Upper lobe of right lung (tissue), 1 donor: Measurements from ENCODE around the gene POLR1A. TPM values are rescaled to one million over a fixed set of nuclear protein-coding genes. Genes with fewer than 3 reads are reported as not detected.

Experiments
- ATAC-seq: fragments of 200-7000 bp; cut with Tn5 transposase; one replicate; pipeline ENCODE4 v1.9.1; 2020; ENCODE audit warnings: mild to moderate bottlenecking, moderate library complexity
- DNase-seq: peaks from one replicate; pipeline ENCODE4 v3.0.0-alpha.2; 2020
- H3K27ac ChIP-seq: fragments of 200-600 bp; one replicate; pipeline ENCODE4 v1.8.0; 2022
- H3K27me3 ChIP-seq: fragments of 200-600 bp; one replicate; pipeline ENCODE4 v1.8.0; 2022; ENCODE audit warnings: mild to moderate bottlenecking
- H3K36me3 ChIP-seq: fragments of 200-600 bp; one replicate; pipeline ENCODE4 v1.8.0; 2022
- H3K4me1 ChIP-seq: fragments of 200-600 bp; one replicate; pipeline ENCODE4 v1.8.0; 2022
- H3K4me3 ChIP-seq: fragments of 200-600 bp; one replicate; pipeline ENCODE4 v1.8.0; 2022; ENCODE audit warnings: mild to moderate bottlenecking
- H3K9me3 ChIP-seq: fragments of 200-600 bp; one replicate; pipeline ENCODE4 v1.8.0; 2022
- intact Hi-C: fragments of 100-400 bp; cut with DNase I; formaldehyde crosslinking; loops from one replicate; pipeline ENCODE4 v1.11.0; 2022
- total RNA-seq: library from RNA; stranded (reverse); fragmentation: NEBNext Ultra II Directional; extraction: Animal tissue kit (Norgen Biotek cat#: 25700); gene quantifications from one replicate; pipeline ENCODE4 v1.2.1, GENCODE V29; 2021
- TF ChIP-seq, protein P1 (sequence below): fragments of 200-600 bp; IDR thresholded peaks from one replicate; pipeline ENCODE4 v1.8.0; 2022; ENCODE audit warnings: antibody characterized with exemption
- donor health status: DM: no; HTN: yes; CAD: no; lungs with severe emphysema.

POLR1A gene
- total RNA-seq, 1 donor from 2014 or later, result 26.6 TPM

DNA sequence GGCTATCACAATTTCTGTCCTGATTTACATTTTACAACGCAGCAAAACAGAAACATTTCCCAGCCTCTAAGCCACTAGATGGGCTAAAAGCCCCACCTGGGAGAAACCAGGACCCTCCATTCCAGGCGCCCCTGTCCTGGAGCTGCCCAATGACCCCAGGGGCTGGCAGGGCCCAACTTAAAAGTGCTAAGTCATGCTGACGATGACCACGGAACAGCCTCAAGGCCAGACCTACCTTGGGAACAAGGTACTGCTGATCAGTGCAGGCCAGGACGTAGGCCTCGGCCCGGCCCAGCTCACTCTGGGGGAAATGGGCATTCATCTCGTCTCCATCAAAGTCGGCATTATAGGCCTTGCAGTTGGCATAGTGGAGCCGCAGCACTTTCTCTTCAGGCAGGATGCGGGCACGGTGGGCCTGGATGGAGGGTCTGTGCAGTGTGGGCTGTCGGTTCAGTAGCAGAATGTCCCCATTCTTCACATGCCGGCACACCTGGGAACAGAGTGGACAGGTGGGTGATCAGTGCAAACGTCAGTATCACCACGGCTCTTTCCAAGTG lies 35.8 kb downstream of the POLR1A start:
- TF ChIP-seq, protein P1, sequence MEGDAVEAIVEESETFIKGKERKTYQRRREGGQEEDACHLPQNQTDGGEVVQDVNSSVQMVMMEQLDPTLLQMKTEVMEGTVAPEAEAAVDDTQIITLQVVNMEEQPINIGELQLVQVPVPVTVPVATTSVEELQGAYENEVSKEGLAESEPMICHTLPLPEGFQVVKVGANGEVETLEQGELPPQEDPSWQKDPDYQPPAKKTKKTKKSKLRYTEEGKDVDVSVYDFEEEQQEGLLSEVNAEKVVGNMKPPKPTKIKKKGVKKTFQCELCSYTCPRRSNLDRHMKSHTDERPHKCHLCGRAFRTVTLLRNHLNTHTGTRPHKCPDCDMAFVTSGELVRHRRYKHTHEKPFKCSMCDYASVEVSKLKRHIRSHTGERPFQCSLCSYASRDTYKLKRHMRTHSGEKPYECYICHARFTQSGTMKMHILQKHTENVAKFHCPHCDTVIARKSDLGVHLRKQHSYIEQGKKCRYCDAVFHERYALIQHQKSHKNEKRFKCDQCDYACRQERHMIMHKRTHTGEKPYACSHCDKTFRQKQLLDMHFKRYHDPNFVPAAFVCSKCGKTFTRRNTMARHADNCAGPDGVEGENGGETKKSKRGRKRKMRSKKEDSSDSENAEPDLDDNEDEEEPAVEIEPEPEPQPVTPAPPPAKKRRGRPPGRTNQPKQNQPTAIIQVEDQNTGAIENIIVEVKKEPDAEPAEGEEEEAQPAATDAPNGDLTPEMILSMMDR, result no peak
- no peak for ATAC-seq
- no peak overlapping the region for H3K4me3 ChIP-seq
- no peaks in the 10 kb centered on the region for H3K27me3 ChIP-seq
- intact Hi-C loops, result no loop called here
- DNase-seq, result no peak
- H3K27ac ChIP-seq, result no peak overlapping the region
- H3K4me1 ChIP-seq, result peaks cover 17% of the 10 kb centered on the region
- peaks cover 41% of the 10 kb centered on the region for H3K36me3 ChIP-seq
- H3K9me3 ChIP-seq, result no peaks in the 10 kb centered on the region

DNA sequence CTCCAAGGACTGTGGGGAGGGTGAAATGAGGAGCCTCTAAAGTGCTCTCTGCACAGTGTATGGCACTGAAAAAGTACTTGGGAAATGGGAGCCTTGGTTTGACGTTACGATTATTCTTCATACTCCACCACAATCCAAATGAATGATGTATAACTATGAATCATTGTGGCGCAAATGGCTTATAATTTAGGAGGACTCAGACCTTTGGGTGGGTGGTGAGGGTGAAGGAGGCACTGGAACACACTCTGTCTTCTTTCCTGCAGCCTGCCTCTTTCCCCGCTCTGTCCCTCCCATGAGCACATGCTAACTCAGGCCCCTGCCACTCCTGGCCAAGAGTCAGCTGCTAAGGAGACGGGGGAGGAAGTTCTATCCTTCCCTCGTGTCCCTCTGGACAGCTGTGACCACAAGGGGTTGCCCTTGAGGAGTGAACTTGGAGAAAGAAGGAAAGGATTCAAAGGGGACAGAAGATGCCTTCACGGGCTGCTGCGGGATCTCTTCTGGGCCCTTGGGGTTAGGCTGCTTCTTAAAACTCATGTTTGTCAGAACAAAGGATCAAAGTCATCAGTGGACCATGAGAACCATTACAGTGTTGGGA lies 36.5 kb downstream of the POLR1A start:
- no peak for DNase-seq
- Histone ChIP-seq H3K27ac (no peak overlapping the region), H3K9me3 (no peaks in the 10 kb centered on the region), H3K36me3 (peaks cover 43% of the 10 kb centered on the region), H3K27me3 (no peaks in the 10 kb centered on the region), H3K4me3 (no peak overlapping the region), H3K4me1 (peaks cover 17% of the 10 kb centered on the region)
- TF ChIP-seq, protein P1, result no peak
- no peak for ATAC-seq
- intact Hi-C loops, result no loop called here

DNA sequence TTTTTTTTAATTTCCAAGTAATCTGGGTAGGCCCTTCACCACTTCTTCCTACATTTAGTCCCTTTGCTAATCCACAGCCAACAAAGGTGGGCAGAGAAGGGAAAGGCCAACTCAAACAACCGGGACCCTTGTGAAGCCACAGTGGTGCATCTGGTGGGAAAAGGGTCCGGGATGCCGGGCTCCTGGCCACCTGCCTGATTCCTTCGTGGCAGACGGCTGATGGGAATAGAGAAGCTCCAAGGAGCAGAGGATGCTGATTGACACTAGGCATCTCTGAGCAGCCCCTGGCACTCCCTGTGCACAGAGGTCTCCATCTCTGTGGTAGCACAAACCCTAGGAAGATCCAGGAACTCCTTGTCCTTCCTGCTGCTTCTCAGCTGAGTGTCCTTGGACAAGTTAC lies 37.0 kb downstream of the POLR1A start:
- Histone ChIP-seq H3K4me3 (no peak overlapping the region), H3K36me3 (peaks cover 44% of the 10 kb centered on the region), H3K9me3 (no peaks in the 10 kb centered on the region), H3K27me3 (no peaks in the 10 kb centered on the region), H3K27ac (no peak overlapping the region), H3K4me1 (peaks cover 17% of the 10 kb centered on the region)
- intact Hi-C loops, result no loop called here
- ATAC-seq, result no peak
- no peak for DNase-seq
- TF ChIP-seq, protein P1, result no peak

DNA sequence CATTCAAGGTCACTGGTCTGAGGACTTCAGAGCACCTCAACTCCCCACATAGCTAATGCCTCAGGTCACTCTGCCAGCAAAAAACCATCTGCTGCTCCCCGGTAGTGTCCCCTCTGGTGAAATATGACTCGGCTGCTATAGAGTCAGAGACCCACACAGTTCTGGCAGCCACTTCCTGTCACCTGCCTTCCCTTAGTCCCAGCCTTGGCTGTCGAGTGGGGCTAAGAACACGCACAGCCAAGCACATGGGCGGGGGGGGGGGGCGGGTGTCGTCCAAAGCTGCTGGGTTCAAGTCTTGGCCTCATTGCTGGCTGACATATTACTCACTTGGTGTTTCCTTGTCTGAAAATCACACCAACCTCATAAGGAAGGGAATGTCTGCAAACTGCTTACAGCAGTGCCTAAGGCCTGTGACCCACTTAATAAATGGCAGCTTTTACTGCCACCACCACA lies 37.5 kb downstream of the POLR1A start:
- DNase-seq (no peak), ATAC-seq (no peak)
- Histone ChIP-seq H3K27ac (no peak overlapping the region), H3K9me3 (no peaks in the 10 kb centered on the region), H3K4me3 (no peak overlapping the region), H3K36me3 (peaks cover 45% of the 10 kb centered on the region), H3K4me1 (peaks cover 16% of the 10 kb centered on the region), H3K27me3 (no peaks in the 10 kb centered on the region)
- TF ChIP-seq, protein P1, result no peak
- intact Hi-C loops, result no loop called here

DNA sequence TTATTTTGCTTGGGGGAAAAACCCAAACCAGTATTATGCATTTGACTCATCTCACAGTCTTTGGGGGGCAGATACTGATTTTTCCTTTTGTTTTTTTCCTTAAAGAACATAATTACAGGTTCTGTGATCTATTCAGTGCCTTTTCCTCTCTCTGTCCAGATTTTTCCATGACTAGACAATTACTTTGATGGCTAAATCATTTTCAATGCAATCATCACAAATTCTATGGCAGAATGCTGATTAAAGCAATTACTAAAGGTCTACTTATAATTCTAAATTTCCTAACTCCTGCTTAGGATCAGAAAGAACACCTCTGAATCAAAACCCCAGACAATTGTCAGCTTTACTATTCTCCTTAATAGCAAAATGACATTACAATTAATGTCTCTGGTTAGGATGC lies 38.8 kb downstream of the POLR1A start:
- TF ChIP-seq, protein P1, result no peak
- H3K36me3 ChIP-seq, result peaks cover 45% of the 10 kb centered on the region

More for the DNA sequence above, 38.8 kb downstream of the POLR1A start:
- H3K27me3 ChIP-seq, result no peaks in the 10 kb centered on the region
- ATAC-seq (no peak), DNase-seq (no peak)
- no peak overlapping the region for H3K27ac ChIP-seq
- no peak overlapping the region for H3K4me3 ChIP-seq
- H3K4me1 ChIP-seq, result peaks cover 3% of the 10 kb centered on the region
- intact Hi-C loops, result no loop called here
- H3K9me3 ChIP-seq, result no peaks in the 10 kb centered on the region
